ENCODE results near the gene NUPR1.
"Not testable (repeated sequence)": the region's sequence is repeated elsewhere in the genome, so short reads cannot be mapped to it uniquely, and the experiment has no call there.

The NUPR1 gene

DNA sequence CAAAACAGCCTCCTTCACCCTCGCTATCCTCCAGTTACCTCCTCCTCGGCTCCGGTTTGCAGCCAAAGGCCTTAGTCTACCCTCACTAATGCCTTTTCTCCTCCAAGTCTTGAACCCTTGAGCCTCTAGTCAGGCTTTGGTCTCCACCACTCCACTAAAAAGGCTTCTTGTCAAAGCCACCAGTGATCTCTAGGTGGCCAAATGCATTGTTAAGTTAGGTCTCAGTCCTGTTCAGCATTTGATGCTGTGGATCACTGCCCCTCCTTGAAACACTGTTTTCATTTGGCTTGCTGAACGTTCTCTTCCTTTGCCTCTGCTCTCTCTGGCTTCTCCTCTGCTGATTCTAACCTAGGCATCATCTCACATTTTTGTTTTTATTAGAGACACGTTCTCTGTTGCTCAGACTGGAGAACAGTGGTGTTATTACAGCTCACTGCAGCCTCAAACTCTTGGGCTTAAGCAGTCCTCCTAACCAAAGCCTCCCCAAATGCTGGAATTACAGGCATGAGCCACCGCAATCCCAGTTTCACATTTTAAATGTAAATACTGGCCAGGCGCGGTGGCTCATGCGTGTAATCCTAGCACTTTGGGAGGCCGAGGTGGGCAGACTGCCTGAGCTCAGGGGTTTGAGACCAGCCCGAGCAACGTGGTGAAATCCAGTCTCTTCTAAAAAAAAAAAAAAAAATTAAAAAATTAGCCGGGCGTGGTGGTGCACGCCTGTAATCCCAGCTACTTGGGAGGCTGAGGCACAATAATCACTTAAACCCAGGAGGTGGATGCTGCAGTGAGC is 16.1 kb upstream of the NUPR1 start:
- no peak for DNase-seq (ENCODE audit: low read depth in 2 of 2)

- peak; percentile 80 to 95 for DNase-seq (ENCODE audit: low read depth in 2 of 2)
Measured at GRCh38 chr16:28553776-28554633, 15.2 kb upstream of the NUPR1 start, which contains the start of gene SGF29. Gene SGF29, plus strand, starts transcription at chr16:28553920. Its CDS starts 27,150 bp downstream, at chr16:28581070.

- no peak for DNase-seq (ENCODE audit: low read depth in 2 of 2)
Measured at GRCh38 chr16:28549301-28549899, 10.6 kb upstream of the NUPR1 start.

DNA sequence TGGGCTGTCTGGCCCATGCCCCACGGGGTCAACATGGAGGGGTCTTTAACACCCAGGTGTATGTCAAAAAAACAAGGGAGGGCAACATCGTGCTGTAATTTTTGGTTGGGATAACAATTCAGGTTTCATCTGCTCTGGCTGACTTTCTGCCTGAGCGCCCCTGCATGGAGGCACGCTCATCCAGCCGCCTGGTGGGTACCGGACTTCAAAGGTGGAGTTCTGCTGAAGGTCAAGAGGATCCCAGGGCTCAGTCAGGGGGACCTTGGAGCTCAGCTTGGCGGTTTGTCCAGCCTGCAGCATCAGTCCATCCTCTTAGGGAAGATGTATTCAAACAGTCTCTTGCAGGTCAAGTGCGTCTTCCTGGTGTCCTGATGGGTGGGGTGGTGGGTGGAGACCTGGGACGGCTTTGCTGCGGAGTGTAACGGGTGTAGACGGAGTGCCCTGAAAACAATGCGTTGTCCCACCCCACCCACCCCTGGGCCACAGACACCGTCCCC is 9.6 kb upstream of the NUPR1 start:
- no peak for DNase-seq (ENCODE audit: low read depth in 2 of 2)

DNA sequence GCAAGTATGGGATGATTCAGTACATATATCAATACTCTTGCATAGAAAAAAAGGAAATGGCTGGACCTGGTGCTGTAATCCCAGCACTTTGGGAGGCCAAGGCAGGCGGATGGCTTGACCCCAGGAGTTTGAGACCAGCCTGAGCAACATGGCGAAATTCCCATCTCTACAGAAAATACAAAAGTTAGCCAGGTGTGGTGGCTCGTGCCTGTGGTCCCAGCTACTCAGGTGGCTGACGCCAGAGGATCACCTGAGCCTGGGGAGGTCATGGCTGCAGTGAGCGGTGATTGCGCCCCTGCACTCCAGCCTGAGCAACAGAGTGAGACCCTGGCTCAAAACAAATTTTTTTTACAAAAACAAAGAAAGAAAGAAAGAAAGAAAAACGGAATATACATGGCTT is 7.9 kb upstream of the NUPR1 start:
- DNase-seq (ENCODE audit: low read depth in 2 of 2), result no peak

GRCh38 chr16:28545964-28546363 is 7.2 kb upstream of the NUPR1 start:
- DNase-seq (ENCODE audit: low read depth in 2 of 2), result not testable (repeated sequence)

DNA sequence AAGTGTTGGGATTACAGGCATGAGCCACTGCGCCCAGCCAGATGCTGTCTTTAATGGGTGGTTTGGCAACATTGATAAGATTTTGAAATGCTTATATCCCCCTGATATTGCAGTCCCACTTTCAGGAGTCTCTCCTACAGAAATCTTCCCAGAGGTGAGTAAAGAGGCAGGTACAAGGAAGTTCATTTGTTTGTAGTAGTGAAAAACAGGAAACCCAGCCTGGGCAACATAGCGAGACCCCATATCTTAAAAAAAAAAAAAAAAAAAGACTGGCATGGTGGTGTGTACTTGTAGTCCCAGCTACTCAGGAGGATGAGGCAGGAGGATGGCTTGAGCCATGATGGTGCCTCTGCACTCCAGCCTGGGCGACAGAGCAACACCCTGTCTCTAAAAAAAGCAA is 6.2 kb upstream of the NUPR1 start:
- no peak for DNase-seq (ENCODE audit: low read depth in 2 of 2)

DNA sequence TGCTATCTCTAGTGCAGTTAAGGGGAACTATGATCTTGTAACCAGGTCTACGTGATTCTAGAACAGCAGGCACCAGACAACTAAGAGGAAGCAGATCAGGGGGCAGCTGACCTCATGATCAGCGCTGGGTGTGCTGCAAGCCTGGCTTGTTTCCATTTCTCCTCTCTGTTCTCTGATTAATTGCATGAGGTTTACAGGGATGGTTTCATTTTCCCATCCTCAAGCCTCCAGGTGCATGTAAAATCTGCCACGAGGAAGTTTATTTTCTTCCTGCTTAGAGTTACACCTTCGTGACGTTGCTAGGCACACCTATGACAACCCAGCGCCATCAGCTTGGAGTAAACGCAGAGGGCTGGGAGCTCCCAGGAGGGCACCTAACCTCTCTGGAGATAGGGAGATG is 4.3 kb upstream of the NUPR1 start:
- DNase-seq (ENCODE audit: low read depth in 2 of 2), result no peak

DNA sequence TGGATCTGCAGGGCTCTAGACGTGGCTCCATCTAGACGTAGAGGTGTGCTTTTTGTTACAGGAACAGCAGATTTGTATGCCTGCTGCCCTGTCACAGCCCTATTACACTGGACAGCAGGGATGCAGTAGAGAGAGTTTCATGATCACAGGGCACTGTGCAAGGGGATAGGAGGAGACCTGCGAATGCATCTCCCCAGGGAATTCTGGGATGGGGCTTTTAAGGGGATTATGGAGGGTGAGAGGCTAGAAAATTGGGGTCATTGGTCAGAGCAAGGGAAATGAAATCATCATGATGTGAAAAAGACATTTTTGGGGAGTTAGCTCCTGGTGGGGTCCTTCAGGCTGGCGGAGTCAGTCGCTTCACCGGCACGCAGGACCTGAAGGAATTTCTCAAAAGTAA is 3.9 kb upstream of the NUPR1 start:
- DNase-seq (ENCODE audit: low read depth in 2 of 2), result no peak

- DNase-seq (ENCODE audit: low read depth in 2 of 2), result no peak
Measured at GRCh38 chr16:28540346-28540745, 1.6 kb upstream of the NUPR1 start.

GRCh38 chr16:28537964-28538732 is 626 bp downstream of the NUPR1 start:
- no peak for DNase-seq (ENCODE audit: low read depth in 2 of 2)

- no peak for DNase-seq (ENCODE audit: low read depth in 2 of 2)
Measured at GRCh38 chr16:28537076-28537475, 1.7 kb downstream of the NUPR1 start.

DNA sequence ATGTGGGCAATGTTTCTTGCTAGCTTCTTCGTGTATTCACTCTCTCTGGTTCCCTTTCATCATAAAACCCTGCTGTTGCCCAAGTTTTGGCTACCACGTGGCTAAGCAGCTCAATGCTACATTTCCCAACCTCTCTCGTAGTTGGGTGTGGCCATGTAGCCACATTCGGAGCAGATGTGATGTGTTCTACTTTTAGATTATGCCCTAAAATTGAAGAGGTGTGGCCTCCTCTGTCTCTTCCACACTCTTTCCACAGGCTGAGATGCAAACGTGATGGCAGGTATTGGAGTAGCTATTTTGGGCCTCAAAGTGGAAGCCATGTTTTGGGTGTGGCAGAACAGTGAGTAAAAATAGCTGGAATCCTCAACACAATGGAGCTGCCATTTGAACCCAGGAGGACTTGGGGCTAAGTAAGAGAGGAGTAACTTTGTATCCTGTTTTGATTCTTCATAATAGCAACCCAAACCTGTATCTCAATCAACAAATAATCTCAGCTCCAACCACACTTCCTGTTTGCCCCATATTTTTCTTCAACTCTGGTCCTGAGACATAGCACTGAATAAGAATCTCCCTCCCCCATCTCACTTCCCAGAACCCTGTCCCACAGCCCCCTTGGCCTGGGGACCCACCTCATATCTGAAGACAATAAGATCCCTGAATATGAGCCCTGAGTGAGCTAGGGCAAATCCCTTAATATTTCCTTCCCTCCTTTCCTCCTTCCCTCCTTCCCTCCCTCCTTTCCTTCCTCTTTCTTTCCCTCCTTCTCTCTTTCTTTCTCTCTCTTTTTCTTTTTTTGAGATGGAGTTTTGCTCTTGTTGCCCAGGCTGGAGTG is 4.0 kb downstream of the NUPR1 start:
- no peak for DNase-seq (ENCODE audit: low read depth in 2 of 2)

GRCh38 chr16:28532940-28533647 is 5.7 kb downstream of the NUPR1 start:
- DNase-seq (ENCODE audit: low read depth in 2 of 2), result no peak

DNA sequence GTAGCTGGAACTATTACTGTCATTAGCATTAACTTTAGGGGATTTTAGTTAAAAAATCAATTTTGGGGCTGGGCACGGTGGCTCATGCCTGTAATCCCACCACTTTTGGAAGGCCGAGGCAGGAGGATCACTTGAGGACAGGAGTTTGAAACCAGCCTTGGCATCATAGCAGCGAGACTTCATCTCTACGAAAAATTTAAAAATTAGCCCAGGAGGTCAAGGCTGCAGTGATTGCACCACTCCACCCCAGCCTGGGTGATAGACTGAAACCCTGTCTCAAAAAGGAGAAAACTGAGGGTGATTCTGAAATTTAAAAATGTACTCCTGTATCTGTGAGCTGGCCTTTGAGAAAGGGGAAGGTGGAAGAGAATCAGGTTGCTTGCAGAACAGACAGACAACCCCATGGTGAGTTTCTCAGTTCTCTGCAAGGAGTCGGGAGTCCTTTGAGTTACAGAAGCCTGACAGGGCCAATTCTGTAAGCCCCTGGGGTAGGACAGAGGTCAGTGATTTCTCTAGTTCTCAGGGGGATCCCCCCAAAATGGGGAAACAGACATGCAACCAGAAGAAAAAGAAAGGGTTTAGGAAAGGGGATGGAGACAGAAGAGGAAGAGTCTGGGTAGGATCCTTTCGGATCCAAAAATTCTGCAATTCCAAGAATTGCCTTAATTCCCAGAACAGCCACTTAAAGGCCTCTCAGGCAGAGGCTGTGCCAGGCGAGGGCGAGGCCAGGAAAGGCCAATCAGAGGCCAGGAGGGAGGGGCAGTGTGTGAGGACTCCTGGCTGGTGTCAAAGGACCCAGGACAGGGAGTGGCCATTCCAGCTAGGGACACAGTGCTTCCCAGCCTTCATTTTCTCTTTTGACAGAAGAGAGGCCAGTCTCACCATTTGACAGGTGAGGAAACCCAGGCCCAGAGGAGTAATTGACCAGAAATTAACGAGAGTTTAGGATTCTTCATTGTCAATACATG is 6.7 kb downstream of the NUPR1 start:
- no peak for DNase-seq (ENCODE audit: low read depth in 2 of 2)

GRCh38 chr16:28529124-28529523 is 9.7 kb downstream of the NUPR1 start:
- no peak for DNase-seq (ENCODE audit: low read depth in 2 of 2)

GRCh38 chr16:28528463-28528867 is 10.3 kb downstream of the NUPR1 start:
- DNase-seq (ENCODE audit: low read depth in 2 of 2), result no peak

DNA sequence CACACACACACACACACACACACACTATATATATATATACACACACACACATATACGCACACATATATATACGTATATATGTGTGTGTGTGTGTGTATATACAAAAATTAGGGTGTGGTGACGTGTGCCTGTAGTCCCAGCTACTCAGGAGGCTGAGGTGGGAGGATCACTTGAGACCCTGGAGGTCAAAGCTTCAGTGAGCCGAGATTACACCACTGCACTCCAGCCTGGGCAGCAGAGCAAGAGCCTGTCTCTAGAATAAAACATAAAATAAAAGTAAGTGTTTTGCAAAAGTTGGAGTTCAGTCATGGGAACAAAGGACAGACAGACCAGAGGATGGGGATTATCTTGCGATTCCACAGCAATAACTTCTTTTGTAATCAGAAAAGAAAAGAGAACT is 10.8 kb downstream of the NUPR1 start:
- no peak for DNase-seq (ENCODE audit: low read depth in 2 of 2)
